Activated effector memory CD4-positive, alpha-beta T cell treated with Interleukin-2 at 50 U/mL for 16 hours (primary cell): ENCODE data around the gene SEMA3G.

Experiments used
- DNase-seq: peaks from one replicate; pipeline ENCODE4 v3.0.0-alpha.2; 2020

Gene SEMA3G

GRCh38 chr3:52394751-52395502 lies 50.0 kb downstream of the SEMA3G start:
- no peak for DNase-seq

GRCh38 chr3:52393959-52394670 lies 50.8 kb downstream of the SEMA3G start:
- no peak for DNase-seq

GRCh38 chr3:52393131-52393807 lies 51.6 kb downstream of the SEMA3G start:
- no peak for DNase-seq

- DNase-seq, result no peak
These were observed 52.5 kb downstream of the SEMA3G start for GRCh38 chr3:52392216-52392930.

GRCh38 chr3:52391096-52391495 lies 53.8 kb downstream of the SEMA3G start:
- no peak for DNase-seq

- DNase-seq, result no peak
These were observed 56.0 kb downstream of the SEMA3G start for GRCh38 chr3:52388933-52389332.

GRCh38 chr3:52388348-52388821 lies 56.5 kb downstream of the SEMA3G start:
- no peak for DNase-seq

- DNase-seq, result no peak
These were observed 57.4 kb downstream of the SEMA3G start for GRCh38 chr3:52387481-52387880.

GRCh38 chr3:52385157-52385556 lies 59.7 kb downstream of the SEMA3G start:
- DNase-seq, result no peak

- no peak for DNase-seq
These were observed 60.7 kb downstream of the SEMA3G start for GRCh38 chr3:52384019-52384761.

GRCh38 chr3:52383446-52383845 lies 61.5 kb downstream of the SEMA3G start:
- DNase-seq, result no peak
